Measurements from ENCODE around the gene ABCC8.

DNA sequence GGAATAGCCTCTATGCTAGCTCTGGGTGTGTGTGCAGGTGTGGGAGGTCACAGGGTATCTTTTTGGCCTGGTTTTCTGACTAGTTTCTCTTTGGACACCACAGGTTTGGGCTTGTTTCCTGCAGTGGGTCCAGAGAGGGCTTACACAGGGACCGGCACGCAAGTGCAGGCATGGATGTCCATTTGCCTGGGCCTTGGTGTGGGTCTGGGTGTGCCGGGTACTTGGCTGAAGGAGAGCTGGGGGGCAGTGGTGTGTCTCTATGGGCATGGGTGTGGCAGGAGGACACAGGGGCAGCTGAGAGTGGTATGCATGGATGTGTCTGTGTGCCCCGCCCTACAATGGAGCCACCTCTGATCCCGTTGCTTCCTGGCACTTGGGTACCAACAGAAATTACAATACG lies 80.7 kb downstream of the ABCC8 start:
- no peak for TF ChIP-seq EZH2 (IDR thresholded peaks at IDR 0.05; ENCODE audit: borderline replicate concordance, insufficient read depth, low read depth, low read length, poor library complexity, severe bottlenecking)
- TF ChIP-seq, protein P1, sequence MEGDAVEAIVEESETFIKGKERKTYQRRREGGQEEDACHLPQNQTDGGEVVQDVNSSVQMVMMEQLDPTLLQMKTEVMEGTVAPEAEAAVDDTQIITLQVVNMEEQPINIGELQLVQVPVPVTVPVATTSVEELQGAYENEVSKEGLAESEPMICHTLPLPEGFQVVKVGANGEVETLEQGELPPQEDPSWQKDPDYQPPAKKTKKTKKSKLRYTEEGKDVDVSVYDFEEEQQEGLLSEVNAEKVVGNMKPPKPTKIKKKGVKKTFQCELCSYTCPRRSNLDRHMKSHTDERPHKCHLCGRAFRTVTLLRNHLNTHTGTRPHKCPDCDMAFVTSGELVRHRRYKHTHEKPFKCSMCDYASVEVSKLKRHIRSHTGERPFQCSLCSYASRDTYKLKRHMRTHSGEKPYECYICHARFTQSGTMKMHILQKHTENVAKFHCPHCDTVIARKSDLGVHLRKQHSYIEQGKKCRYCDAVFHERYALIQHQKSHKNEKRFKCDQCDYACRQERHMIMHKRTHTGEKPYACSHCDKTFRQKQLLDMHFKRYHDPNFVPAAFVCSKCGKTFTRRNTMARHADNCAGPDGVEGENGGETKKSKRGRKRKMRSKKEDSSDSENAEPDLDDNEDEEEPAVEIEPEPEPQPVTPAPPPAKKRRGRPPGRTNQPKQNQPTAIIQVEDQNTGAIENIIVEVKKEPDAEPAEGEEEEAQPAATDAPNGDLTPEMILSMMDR (IDR thresholded peaks at IDR 0.05): no peak

Data from B cell (primary cell).